ENCODE data around the gene GNAT1.
A peak's percentile ranks its signal among the peaks of the same experiment; 100 is the strongest.

The GNAT1 gene

GRCh38 chr3:50190936-50191660 lies at the start of gene GNAT1:
Gene GNAT1, plus strand, starts transcription at chr3:50191610. Its CDS starts 116 bp downstream, at chr3:50191726.
- DNase-seq, result no peak

GRCh38 chr3:50146316-50146901 lies 45.0 kb upstream of the GNAT1 start:
- DNase-seq, result no peak

DNA sequence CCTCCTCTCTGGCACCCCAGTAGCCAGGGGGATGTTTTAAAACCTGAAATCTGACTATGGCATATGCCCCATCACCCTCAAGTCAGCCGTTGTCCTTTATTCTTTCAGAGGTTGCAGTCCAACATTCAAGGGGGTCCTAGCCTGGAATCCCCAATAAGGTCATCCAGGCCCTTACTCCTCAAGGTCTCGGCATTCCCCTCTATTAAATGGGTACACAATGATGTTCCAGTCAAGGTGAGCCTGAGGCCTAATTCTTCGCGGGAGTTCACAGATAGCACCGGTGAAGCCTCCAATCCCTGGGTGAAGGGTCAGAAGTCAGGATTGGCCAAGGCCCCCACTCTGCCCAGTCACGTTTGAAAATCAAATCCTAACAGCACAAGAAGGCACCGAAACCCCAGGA lies 44.4 kb upstream of the GNAT1 start:
- no peak for DNase-seq

- no peak for DNase-seq
Observed at GRCh38 chr3:50147447-50147846, 44.0 kb upstream of the GNAT1 start.

GRCh38 chr3:50147861-50148260 lies 43.5 kb upstream of the GNAT1 start:
- DNase-seq, result no peak

- no peak for DNase-seq
Observed at GRCh38 chr3:50150404-50150750, 41.0 kb upstream of the GNAT1 start.

- no peak for DNase-seq
Observed at GRCh38 chr3:50150863-50151686, 40.3 kb upstream of the GNAT1 start.

GRCh38 chr3:50151728-50152127 lies 39.7 kb upstream of the GNAT1 start:
- no peak for DNase-seq

GRCh38 chr3:50153782-50154475 lies 37.5 kb upstream of the GNAT1 start:
- DNase-seq, result no peak

DNA sequence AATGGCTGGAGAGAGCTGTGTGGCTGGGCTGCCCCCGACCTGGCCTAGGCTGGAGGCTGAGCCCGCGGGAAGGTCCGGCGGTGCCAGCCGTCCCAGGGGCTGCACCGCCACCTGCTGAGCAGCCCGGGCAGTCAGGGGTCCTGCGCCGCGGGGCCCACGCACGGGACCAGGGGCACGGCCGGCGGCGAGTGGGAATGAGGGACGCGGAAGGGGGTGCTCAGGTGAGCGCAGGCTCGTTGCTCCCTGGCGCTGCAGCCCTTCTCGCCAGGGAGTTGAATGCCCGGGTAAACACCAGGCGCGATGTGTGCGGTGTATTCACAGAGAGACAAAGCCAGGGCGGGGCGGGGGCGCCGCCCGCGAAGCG lies 37.0 kb upstream of the GNAT1 start:
- no peak for DNase-seq

- peak; percentile 31 to 49 (median 39) for DNase-seq
Observed at GRCh38 chr3:50154840-50155490, 36.4 kb upstream of the GNAT1 start, which contains the start of gene SEMA3F. Gene SEMA3F, plus strand, starts transcription at chr3:50155324. Its CDS starts 4,299 bp downstream, at chr3:50159623.

DNA sequence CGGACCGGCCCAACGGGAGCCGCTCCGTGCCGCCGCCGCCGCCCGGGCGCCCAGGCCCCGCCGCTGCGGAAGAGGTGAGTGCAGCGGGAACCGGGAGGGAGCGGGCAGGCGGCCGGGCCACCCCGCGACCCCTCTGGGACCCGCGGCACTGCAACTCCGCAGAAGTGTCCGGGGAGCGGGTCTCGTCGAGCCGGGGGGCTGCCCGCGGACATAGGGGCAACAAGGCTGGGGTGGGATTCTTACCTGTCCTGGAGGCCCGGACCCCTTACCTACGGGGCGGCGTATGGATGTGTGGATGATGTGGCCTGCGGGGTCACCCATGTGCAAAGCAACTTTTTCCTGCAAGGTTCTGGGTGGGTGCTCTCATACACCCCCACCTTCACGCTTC lies 35.9 kb upstream of the GNAT1 start:
- no peak for DNase-seq

DNA sequence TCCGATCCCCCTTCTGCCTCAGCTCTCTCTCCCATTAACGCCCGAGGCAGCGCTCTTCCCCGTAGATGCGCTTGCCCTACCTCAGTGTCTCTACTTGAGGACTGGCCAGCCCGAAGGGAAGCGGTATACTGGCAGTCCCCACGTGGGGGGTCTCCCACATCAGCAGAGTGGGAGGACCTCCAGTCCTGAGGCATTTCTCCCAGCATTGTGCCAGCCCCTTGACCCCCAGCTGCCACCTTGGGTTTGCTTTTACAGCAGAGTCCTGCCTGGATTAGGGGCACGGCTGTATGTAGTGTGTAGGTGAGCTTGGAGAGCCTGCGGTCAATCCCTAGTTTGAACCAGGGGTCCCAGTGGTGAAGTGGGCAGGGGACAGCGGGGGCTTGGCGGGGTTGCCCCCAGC lies 35.5 kb upstream of the GNAT1 start:
- no peak for DNase-seq

- no peak for DNase-seq
Observed at GRCh38 chr3:50156549-50157493, 34.6 kb upstream of the GNAT1 start.

GRCh38 chr3:50157827-50158529 lies 33.4 kb upstream of the GNAT1 start:
- DNase-seq, result no peak

DNA sequence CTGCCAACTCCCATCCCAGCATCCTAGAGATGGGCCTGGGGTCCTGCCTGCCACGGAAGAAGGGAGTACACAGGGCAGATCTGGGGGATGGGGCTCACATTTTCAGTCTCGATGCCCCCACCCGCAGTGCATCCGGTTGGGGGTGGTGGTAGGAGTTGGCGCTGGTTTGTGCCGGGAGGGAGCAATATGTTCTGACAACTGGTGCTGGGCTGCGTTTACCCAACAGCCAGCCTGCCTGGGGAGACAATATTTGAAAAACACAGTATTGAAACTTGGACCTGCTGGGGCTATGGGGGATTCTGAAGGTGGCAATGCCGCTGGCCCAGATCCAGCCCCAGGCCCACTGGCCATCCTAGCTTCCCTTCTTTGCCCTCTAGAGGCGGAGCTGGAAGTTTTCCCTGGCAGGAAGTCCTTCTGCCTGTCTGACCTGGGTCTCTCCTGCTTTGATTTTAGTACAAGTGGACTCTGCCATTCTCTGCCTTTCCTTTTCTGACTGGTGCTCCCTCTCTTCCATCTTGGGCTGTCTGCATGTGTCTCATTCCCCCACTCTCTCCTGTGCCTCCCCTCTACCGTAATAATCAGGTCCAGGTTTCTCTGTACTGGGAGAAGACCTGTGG lies 32.8 kb upstream of the GNAT1 start:
- DNase-seq, result no peak

DNA sequence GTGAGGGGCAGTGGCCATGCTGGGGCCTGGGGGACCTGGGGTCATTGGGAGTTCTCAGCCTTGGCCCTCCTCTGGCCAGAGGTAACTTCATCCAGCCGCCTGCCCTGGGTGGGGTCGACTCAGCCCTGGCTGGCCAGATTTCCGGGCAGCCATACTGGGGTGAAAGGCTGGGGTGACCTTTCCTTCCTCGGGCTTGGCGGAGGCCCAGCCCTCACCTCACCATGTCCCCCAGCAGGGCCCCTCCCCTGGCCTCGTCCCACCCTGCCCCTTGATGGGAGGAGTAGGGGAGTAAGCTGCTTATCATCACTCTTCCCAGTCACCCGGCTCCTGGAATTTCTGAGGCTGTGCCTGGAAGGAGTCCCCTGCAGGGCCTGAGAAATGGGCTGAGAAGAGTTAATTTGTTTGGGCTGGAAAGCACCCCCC lies 30.8 kb upstream of the GNAT1 start:
- DNase-seq, result no peak

DNA sequence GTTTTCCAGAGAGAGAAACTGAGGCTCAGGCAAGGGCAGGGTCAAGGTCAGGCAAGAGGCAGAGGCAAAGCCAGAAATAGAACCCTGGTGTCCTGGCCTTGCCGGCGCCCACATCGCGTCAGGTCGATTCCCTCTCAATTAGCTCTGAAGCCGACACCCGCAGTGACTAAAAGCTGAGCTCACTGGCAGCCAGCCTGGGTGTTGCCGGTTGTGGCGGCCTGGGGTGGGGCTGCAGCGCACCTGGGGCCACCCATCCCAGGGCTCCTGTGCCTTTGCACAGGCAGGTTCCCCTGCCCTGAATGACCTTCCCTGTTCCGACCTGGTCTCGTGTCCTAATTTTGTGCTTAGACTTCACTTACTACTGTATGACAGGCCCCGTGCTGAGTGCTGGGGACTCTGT lies 30.1 kb upstream of the GNAT1 start:
- DNase-seq, result no peak

- no peak for DNase-seq
Observed at GRCh38 chr3:50162034-50162883, 29.2 kb upstream of the GNAT1 start.
